Upper lobe of left lung (tissue), 6 donors: Measurements from ENCODE around the gene ALDH1A3. TPM values are rescaled to one million over a fixed set of nuclear protein-coding genes. Genes with fewer than 3 reads are reported as not detected.

Experiments used
- ATAC-seq, 2 donors: fragments of 200-7000 bp; cut with Tn5 transposase; one replicate each; pipeline ENCODE4 v1.9.1; 2022; ENCODE audit warnings: mild to moderate bottlenecking in 2 of 2, moderate library complexity in 2 of 2; ENCODE audit not compliant: low FRiP score in 2 of 2
- DNase-seq, 2 donors: peaks; one replicate each; pipeline ENCODE4 v3.0.0-alpha.2; 2019 to 2020
- H3K27ac ChIP-seq, 4 donors: fragments of 200-600 bp; sonication (generic); one replicate each; pipeline ENCODE4 v1.5.1; 2016 to 2019
- H3K27me3 ChIP-seq, 4 donors: fragments of 200-600 bp; sonication (generic); one replicate each; pipeline ENCODE4 v1.5.1; 2017 to 2019
- H3K36me3 ChIP-seq, 4 donors: fragments of 200-600 bp; sonication (generic); one replicate each; pipeline ENCODE4 v1.5.1; 2016 to 2019
- H3K4me1 ChIP-seq, 4 donors: fragments of 200-600 bp; sonication (generic); one replicate each; pipeline ENCODE4 v1.5.1; 2018 to 2019
- H3K4me3 ChIP-seq, 4 donors: fragments of 200-600 bp; sonication (generic); one replicate each; pipeline ENCODE4 v1.5.1; 2017 to 2019; ENCODE audit warnings: mild to moderate bottlenecking in 2 of 4, moderate library complexity in 1 of 4
- H3K9me3 ChIP-seq, 4 donors: fragments of 200-600 bp; sonication (generic); one replicate each; pipeline ENCODE4 v1.5.1; 2018 to 2019
- CTCF ChIP-seq, 6 experiments: fragments of 450-650 bp in 4 of 6; fragments of 200-600 bp in 2 of 6; sonication (generic) in 2 of 6; IDR thresholded peaks; one replicate each; pipeline ENCODE4 v1.5.1; 2016 to 2019; ENCODE audit warnings: antibody characterized with exemption in 6 of 6
- EP300 ChIP-seq, 4 donors: sonication (generic); formaldehyde crosslinking; IDR thresholded peaks; one replicate each; pipeline ENCODE4 v1.5.1; 2017; ENCODE audit warnings: antibody characterized with exemption in 4 of 4, control low read depth in 2 of 4
- POLR2A ChIP-seq, 4 donors: fragments of 450-650 bp; IDR thresholded peaks; one replicate each; pipeline ENCODE4 v1.5.1; 2016 to 2017; ENCODE audit warnings: antibody characterized with exemption in 4 of 4, mild to moderate bottlenecking in 2 of 4
- POLR2AphosphoS5 ChIP-seq, 2 donors: sonication (generic); formaldehyde crosslinking; IDR thresholded peaks; one replicate each; pipeline ENCODE4 v1.5.1; 2017; ENCODE audit warnings: antibody characterized with exemption in 2 of 2
- WGBS, 2 donors: methylation state at CpG; one replicate each; pipeline ENCODE4 v1.1.5; 2017 to 2018; 5-methylcytosine and 5-hydroxymethylcytosine counted together
- total RNA-seq, 6 donors: library from RNA; depleted of rRNA in 4 of 6; stranded (reverse); fragments of >200 nt in 4 of 6; gene quantifications; one replicate each; pipeline versions ENCODE4 v1.1.0 to v1.2.1, GENCODE V29; 2016 to 2021
- donor health status: DM: no; HTN: no; CAD: no; lungs with moderate emphysema.
- donor health status: DM: no; HTN: yes; CAD: no; lungs with severe emphysema.

The ALDH1A3 gene
- total RNA-seq, 6 donors from 2014 or later = 3.6 to 41.5 (median 14.1) TPM

GRCh38 chr15:100878648-100879047 lies 983 bp upstream of the ALDH1A3 start:
- peak overlapping the region in 3 of 4 donors; percentile 47 to 56 (median 51) for H3K4me3 ChIP-seq
- DNase-seq (no peak), ATAC-seq (no peak)
- 24 to 25% methylated on average over 12 of the region's 12 CpGs for WGBS, 2 donors
- TF ChIP-seq EP300 (IDR thresholded peaks at IDR 0.05) (no peak), POLR2A (IDR thresholded peaks at IDR 0.05) (no peak), POLR2AphosphoS5 (IDR thresholded peaks at IDR 0.05) (no peak), CTCF (IDR thresholded peaks at IDR 0.05) (no peak)
- no peak overlapping the region for H3K27ac ChIP-seq
- peaks cover 0 to 24% (median 12%) of the 10 kb centered on the region in 4 donors for H3K27me3 ChIP-seq
- H3K4me1 ChIP-seq = peaks cover 13 to 23% (median 16%) of the 10 kb centered on the region in 4 donors
- no peaks in the 10 kb centered on the region for H3K36me3 ChIP-seq
- no peaks in the 10 kb centered on the region for H3K9me3 ChIP-seq

- no peak overlapping the region for H3K27ac ChIP-seq
- no peaks in the 10 kb centered on the region for H3K36me3 ChIP-seq
- H3K4me1 ChIP-seq = peaks cover 13 to 23% (median 16%) of the 10 kb centered on the region in 4 donors
- WGBS, 2 donors = 2 to 7% methylated on average over 11 to 29 of the region's 62 CpGs
- peak overlapping the region in 3 of 4 donors; percentile 47 to 56 (median 51) for H3K4me3 ChIP-seq
- ATAC-seq (peak in 1 of 2 donors; percentile 42), DNase-seq (no peak)
- H3K27me3 ChIP-seq = peaks cover 0 to 24% (median 12%) of the 10 kb centered on the region in 4 donors
- TF ChIP-seq POLR2AphosphoS5 (IDR thresholded peaks at IDR 0.05) = no peak
- TF ChIP-seq CTCF (IDR thresholded peaks at IDR 0.05) = no peak
- no peak for TF ChIP-seq POLR2A (IDR thresholded peaks at IDR 0.05)
- TF ChIP-seq EP300 (IDR thresholded peaks at IDR 0.05) = no peak
- no peaks in the 10 kb centered on the region for H3K9me3 ChIP-seq
These were observed 569 bp upstream of the ALDH1A3 start for GRCh38 chr15:100879061-100879463.

GRCh38 chr15:100880139-100880896 lies 687 bp downstream of the ALDH1A3 start:
- 5% methylated on average over 27 to 54 of the region's 80 CpGs for WGBS, 2 donors
- Histone ChIP-seq H3K4me3 (peak overlapping the region in 3 of 4 donors; percentile 47 to 56 (median 51)), H3K4me1 (peaks cover 13 to 23% (median 16%) of the 10 kb centered on the region in 4 donors), H3K27me3 (peaks cover 0 to 24% (median 12%) of the 10 kb centered on the region in 4 donors), H3K27ac (no peak overlapping the region), H3K9me3 (no peaks in the 10 kb centered on the region), H3K36me3 (no peaks in the 10 kb centered on the region)
- peak in 1 of 2 donors; percentile 83 for DNase-seq
- peak in 1 of 2 donors; percentile 14 for ATAC-seq
- TF ChIP-seq POLR2A (IDR thresholded peaks at IDR 0.05) (no peak), EP300 (IDR thresholded peaks at IDR 0.05) (no peak), POLR2AphosphoS5 (IDR thresholded peaks at IDR 0.05) (no peak), CTCF (IDR thresholded peaks at IDR 0.05) (no peak)

- H3K4me1 ChIP-seq = peaks cover 13 to 23% (median 16%) of the 10 kb centered on the region in 4 donors
- no peak for ATAC-seq
- no peaks in the 10 kb centered on the region for H3K36me3 ChIP-seq
- 40 to 41% methylated on average over 10 of the region's 10 CpGs for WGBS, 2 donors
- TF ChIP-seq EP300 (IDR thresholded peaks at IDR 0.05) = no peak
- TF ChIP-seq CTCF (IDR thresholded peaks at IDR 0.05) = no peak
- TF ChIP-seq POLR2A (IDR thresholded peaks at IDR 0.05) = no peak
- no peak for TF ChIP-seq POLR2AphosphoS5 (IDR thresholded peaks at IDR 0.05)
- H3K4me3 ChIP-seq = peak overlapping the region in 3 of 4 donors; percentile 47 to 56 (median 51)
- no peaks in the 10 kb centered on the region for H3K9me3 ChIP-seq
- peaks cover 0 to 24% (median 12%) of the 10 kb centered on the region in 4 donors for H3K27me3 ChIP-seq
- no peak overlapping the region for H3K27ac ChIP-seq
- DNase-seq = no peak
These were observed 1.2 kb downstream of the ALDH1A3 start for GRCh38 chr15:100880897-100881242.
